ENCODE results near the gene MBD2. TPM values are rescaled to one million over a fixed set of nuclear protein-coding genes. Genes with fewer than 3 reads are reported as not detected.

The MBD2 gene
- total RNA-seq, 1 experiment from 2014 or later, result 23.2 TPM

GRCh38 chr18:54157646-54158385, 66.7 kb downstream of the MBD2 start:
- no peaks in the 10 kb centered on the region for H3K27me3 Mint-ChIP-seq (ENCODE audit: insufficient read depth, unreplicated experiment)
- H3K4me3 Mint-ChIP-seq (ENCODE audit: unreplicated experiment), result no peak overlapping the region
- no TSS peak for BruUV-seq (replicated peaks)
- no peaks in the 10 kb centered on the region for H3K4me1 Mint-ChIP-seq (ENCODE audit: low read depth, unreplicated experiment)
- CTCF ChIA-PET, result no interaction called here
- Histone ChIP-seq H3K27me3 (replicated peaks; ENCODE audit: control insufficient read depth, insufficient read depth, low read length) (no peaks in the 10 kb centered on the region), H3K4me1 (no peaks in the 10 kb centered on the region), H3K36me3 (ENCODE audit: control insufficient read depth, insufficient read depth, low read length) (no peaks in the 10 kb centered on the region; the same call in 1 of the 2 replicates), H3K4me3 (ENCODE audit: low read depth, low read length) (no peak overlapping the region), H3K9me3 (no peaks in the 10 kb centered on the region)
- POLR2A ChIA-PET, result no interaction called here
- H3K27ac Mint-ChIP-seq (ENCODE audit: unreplicated experiment), result peak overlapping the region; percentile 42
- intact Hi-C loops (cut with micrococcal nuclease; ENCODE audit: unreplicated experiment), result no loop called here
- H3K9me3 Mint-ChIP-seq (ENCODE audit: unreplicated experiment), result no peaks in the 10 kb centered on the region
- H3K36me3 Mint-ChIP-seq (ENCODE audit: insufficient read depth, unreplicated experiment), result peaks cover 34% of the 10 kb centered on the region
- no peak for DNase-seq
- TF ChIP-seq CTCF (IDR thresholded peaks at IDR 0.05; ENCODE audit: insufficient read depth in 1 of 2, low read depth in 1 of 2, low read length in 1 of 2, severe bottlenecking in 1 of 2, unreplicated experiment in 1 of 2), result no peak

- ChIA-PET POLR2A (no interaction called here), CTCF (no interaction called here)
- Mint-ChIP-seq H3K36me3 (ENCODE audit: insufficient read depth, unreplicated experiment) (peaks cover 33% of the 10 kb centered on the region), H3K4me3 (ENCODE audit: unreplicated experiment) (no peak overlapping the region), H3K27me3 (ENCODE audit: insufficient read depth, unreplicated experiment) (no peaks in the 10 kb centered on the region), H3K27ac (ENCODE audit: unreplicated experiment) (no peak overlapping the region), H3K4me1 (ENCODE audit: low read depth, unreplicated experiment) (no peaks in the 10 kb centered on the region), H3K9me3 (ENCODE audit: unreplicated experiment) (no peaks in the 10 kb centered on the region)
- intact Hi-C loops (cut with micrococcal nuclease; ENCODE audit: unreplicated experiment), result no loop called here
- H3K27me3 ChIP-seq (replicated peaks; ENCODE audit: control insufficient read depth, insufficient read depth, low read length), result no peaks in the 10 kb centered on the region
- TF ChIP-seq CTCF (IDR thresholded peaks at IDR 0.05; ENCODE audit: insufficient read depth in 1 of 2, low read depth in 1 of 2, low read length in 1 of 2, severe bottlenecking in 1 of 2, unreplicated experiment in 1 of 2), result no peak
- no peaks in the 10 kb centered on the region for H3K4me1 ChIP-seq
- H3K36me3 ChIP-seq (ENCODE audit: control insufficient read depth, insufficient read depth, low read length), result no peaks in the 10 kb centered on the region; the same call in 1 of the 2 replicates
- H3K4me3 ChIP-seq (ENCODE audit: low read depth, low read length), result no peak overlapping the region
- H3K9me3 ChIP-seq, result no peaks in the 10 kb centered on the region
- BruUV-seq (replicated peaks), result no TSS peak
- DNase-seq, result no peak
These were observed 69.1 kb downstream of the MBD2 start for GRCh38 chr18:54155412-54155811.

- no peaks in the 10 kb centered on the region for H3K9me3 ChIP-seq
- BruUV-seq (replicated peaks), result no TSS peak
- no peaks in the 10 kb centered on the region for H3K27me3 Mint-ChIP-seq (ENCODE audit: insufficient read depth, unreplicated experiment)
- H3K4me3 Mint-ChIP-seq (ENCODE audit: unreplicated experiment), result no peak overlapping the region
- H3K36me3 Mint-ChIP-seq (ENCODE audit: insufficient read depth, unreplicated experiment), result peaks cover 21% of the 10 kb centered on the region
- H3K27ac Mint-ChIP-seq (ENCODE audit: unreplicated experiment), result no peak overlapping the region
- H3K36me3 ChIP-seq (ENCODE audit: control insufficient read depth, insufficient read depth, low read length), result no peaks in the 10 kb centered on the region; the same call in 1 of the 2 replicates
- H3K4me1 Mint-ChIP-seq (ENCODE audit: low read depth, unreplicated experiment), result no peaks in the 10 kb centered on the region
- no peak for DNase-seq
- no peaks in the 10 kb centered on the region for H3K27me3 ChIP-seq (replicated peaks; ENCODE audit: control insufficient read depth, insufficient read depth, low read length)
- TF ChIP-seq CTCF (IDR thresholded peaks at IDR 0.05; ENCODE audit: insufficient read depth in 1 of 2, low read depth in 1 of 2, low read length in 1 of 2, severe bottlenecking in 1 of 2, unreplicated experiment in 1 of 2), result no peak
- CTCF ChIA-PET, result no interaction called here
- intact Hi-C loops (cut with micrococcal nuclease; ENCODE audit: unreplicated experiment), result no loop called here
- H3K4me3 ChIP-seq (ENCODE audit: low read depth, low read length), result no peak overlapping the region
- no peaks in the 10 kb centered on the region for H3K4me1 ChIP-seq
- H3K9me3 Mint-ChIP-seq (ENCODE audit: unreplicated experiment), result no peaks in the 10 kb centered on the region
- POLR2A ChIA-PET, result no interaction called here
These were observed 70.2 kb downstream of the MBD2 start for GRCh38 chr18:54154231-54154630.

Data from Caco-2 (cell line).